A673 (cell line): ENCODE data around the gene ARHGAP6. TPM values are rescaled to one million over a fixed set of nuclear protein-coding genes. Genes with fewer than 3 reads are reported as not detected.
A peak's percentile ranks its signal among the peaks of the same experiment; 100 is the strongest.

Source experiments
- BruUV-seq: library from RNA; stranded (reverse); fragments of 400-500 nt; replicated peaks from 2 replicates; lab custom pipeline; 2021; lab: Mats Ljungman, UMichigan
- CTCF ChIA-PET: fragments of 300-600 bp; sonication (Branson Sonifier 250); formaldehyde crosslinking; loops from one replicate; lab custom pipeline; 2022; ENCODE audit warnings: antibody characterized with exemption; lab: Charles Lee
- POLR2A ChIA-PET: fragments of 300-600 bp; sonication (Branson Sonifier 250); formaldehyde crosslinking; loops from one replicate; lab custom pipeline; 2022; ENCODE audit warnings: antibody characterized with exemption; ENCODE audit not compliant: low non-redundant PET; lab: Charles Lee
- DNase-seq: peaks from one replicate; pipeline ENCODE4 v3.0.0-alpha.2; 2015; ENCODE audit warnings: low spot score
- H3K27ac ChIP-seq: fragments of 200-600 bp; sonication (generic); 2 replicates; pipeline ENCODE4 v1.5.1; 2016; ENCODE audit warnings: mixed run types, low read depth, mild to moderate bottlenecking, mixed read lengths, antibody characterized with exemption, low read length; ENCODE audit not compliant: poor library complexity, severe bottlenecking
- H3K27me3 ChIP-seq: fragments of 200-600 bp; sonication (generic); replicated peaks from 2 replicates; pipeline ENCODE4 v1.6.1; 2017; ENCODE audit warnings: mixed run types, low read depth, mild to moderate bottlenecking, mixed read lengths, antibody characterized with exemption, low read length; ENCODE audit not compliant: insufficient read depth, poor library complexity
- H3K36me3 ChIP-seq: fragments of 200-600 bp; sonication (generic); 2 replicates; pipeline ENCODE4 v1.6.1; 2016; ENCODE audit warnings: mixed run types, mild to moderate bottlenecking, mixed read lengths, antibody characterized with exemption, low read length; ENCODE audit not compliant: insufficient read depth, poor library complexity, severe bottlenecking
- H3K4me1 ChIP-seq: fragments of 200-600 bp; sonication (generic); 2 replicates; pipeline ENCODE4 v1.6.1; 2017; ENCODE audit warnings: mixed run types, mild to moderate bottlenecking, mixed read lengths, antibody characterized with exemption, low read length; ENCODE audit not compliant: insufficient read depth, poor library complexity, severe bottlenecking
- H3K4me3 ChIP-seq: fragments of 200-600 bp; sonication (generic); 2 replicates; pipeline ENCODE4 v1.5.1; 2016; ENCODE audit warnings: low read depth, mixed run types, mild to moderate bottlenecking, mixed read lengths, low read length; ENCODE audit not compliant: poor library complexity, severe bottlenecking
- H3K9me3 ChIP-seq: fragments of 200-600 bp; sonication (generic); 2 replicates; pipeline ENCODE4 v1.6.1; 2016; ENCODE audit warnings: mixed run types, low read depth, mild to moderate bottlenecking, mixed read lengths, antibody characterized with exemption, low read length; ENCODE audit not compliant: poor library complexity, severe bottlenecking
- CTCF ChIP-seq: fragments of 300-800, 200-600 bp; sonication (generic); conservative IDR thresholded peaks from 2 replicates; pipeline ENCODE4 v1.5.1; 2017; ENCODE audit warnings: low read depth, mild to moderate bottlenecking, antibody characterized with exemption, low read length, moderate library complexity, mixed read lengths
- EZH2 ChIP-seq: fragments of 200-600 bp; sonication (generic); IDR thresholded peaks from 2 replicates; pipeline ENCODE4 v1.6.1; 2017; ENCODE audit warnings: borderline replicate concordance, low read depth, mild to moderate bottlenecking, mixed read lengths, antibody characterized with exemption, low read length; ENCODE audit not compliant: poor library complexity, severe bottlenecking
- intact Hi-C: fragments of 100-400 bp; cut with micrococcal nuclease; formaldehyde crosslinking; loops from one replicate; pipeline ENCODE4 v1.10.0; 2022; ENCODE audit not compliant: unreplicated experiment
- total RNA-seq: library from RNA; stranded (reverse); gene quantifications from 2 replicates; pipeline ENCODE4 v1.2.3, GENCODE V29; 2021

Gene ARHGAP6
- total RNA-seq, 1 experiment from 2014 or later, result not detected

DNA sequence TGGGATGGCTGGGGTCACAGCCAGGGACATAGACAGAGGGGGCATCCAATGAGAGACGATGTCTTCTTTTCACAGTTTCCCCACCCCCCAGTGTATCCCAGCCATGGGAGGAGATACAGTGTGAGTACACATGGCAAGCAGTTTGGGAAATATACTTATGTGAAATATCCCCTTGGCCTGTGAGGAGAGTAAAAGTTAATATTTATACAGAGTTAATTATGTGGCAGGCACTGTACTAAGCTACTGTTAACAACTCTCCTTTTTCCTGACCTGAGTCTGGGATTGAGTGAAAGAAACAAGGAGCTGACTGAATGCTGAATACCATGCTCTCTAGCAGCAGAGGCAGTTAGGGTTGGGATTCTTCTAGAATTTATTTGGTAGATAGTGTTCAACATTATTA, 519.3 kb downstream of the ARHGAP6 start:
- DNase-seq, result no peak
- intact Hi-C loops, result no loop called here
- no peak overlapping the region for H3K4me3 ChIP-seq
- TF ChIP-seq EZH2, result no peak
- no peak for TF ChIP-seq CTCF
- no peaks in the 10 kb centered on the region for H3K4me1 ChIP-seq
- POLR2A ChIA-PET, result no interaction called here
- no peak overlapping the region for H3K27ac ChIP-seq
- CTCF ChIA-PET, result no interaction called here
- H3K36me3 ChIP-seq, result no peaks in the 10 kb centered on the region
- no TSS peak for BruUV-seq
- H3K9me3 ChIP-seq, result no peaks in the 10 kb centered on the region
- H3K27me3 ChIP-seq, result no peaks in the 10 kb centered on the region

GRCh38 chrX:11143931-11144678, 521.6 kb downstream of the ARHGAP6 start:
- peak; percentile 86 for DNase-seq
- no peaks in the 10 kb centered on the region for H3K27me3 ChIP-seq
- no peak overlapping the region for H3K27ac ChIP-seq
- no peaks in the 10 kb centered on the region for H3K36me3 ChIP-seq
- ChIA-PET POLR2A (no interaction called here), CTCF (no interaction called here)
- TF ChIP-seq CTCF (peak; percentile 75), EZH2 (no peak)
- no peaks in the 10 kb centered on the region for H3K9me3 ChIP-seq
- BruUV-seq, result no TSS peak
- intact Hi-C loops, result loop anchor here (2.0 to 5.0 kb wide), 4 partner anchors 238 to 628 kb away; no protein-coding TSS in a partner anchor
- H3K4me3 ChIP-seq, result no peak overlapping the region
- no peaks in the 10 kb centered on the region for H3K4me1 ChIP-seq

GRCh38 chrX:11138498-11139390, 527.0 kb downstream of the ARHGAP6 start:
- TF ChIP-seq CTCF, result no peak
- no peak for TF ChIP-seq EZH2
- POLR2A ChIA-PET, result no interaction called here
- Histone ChIP-seq H3K4me1 (no peaks in the 10 kb centered on the region), H3K9me3 (no peaks in the 10 kb centered on the region), H3K4me3 (no peak overlapping the region), H3K27ac (no peak overlapping the region), H3K27me3 (no peaks in the 10 kb centered on the region), H3K36me3 (no peaks in the 10 kb centered on the region)
- no peak for DNase-seq
- BruUV-seq, result no TSS peak
- CTCF ChIA-PET, result no interaction called here
- intact Hi-C loops, result loop anchor here (10.0 kb wide), 1 partner anchor 414 kb away; no protein-coding TSS in a partner anchor
